ENCODE data around the gene CD151.

CD151 gene

DNA sequence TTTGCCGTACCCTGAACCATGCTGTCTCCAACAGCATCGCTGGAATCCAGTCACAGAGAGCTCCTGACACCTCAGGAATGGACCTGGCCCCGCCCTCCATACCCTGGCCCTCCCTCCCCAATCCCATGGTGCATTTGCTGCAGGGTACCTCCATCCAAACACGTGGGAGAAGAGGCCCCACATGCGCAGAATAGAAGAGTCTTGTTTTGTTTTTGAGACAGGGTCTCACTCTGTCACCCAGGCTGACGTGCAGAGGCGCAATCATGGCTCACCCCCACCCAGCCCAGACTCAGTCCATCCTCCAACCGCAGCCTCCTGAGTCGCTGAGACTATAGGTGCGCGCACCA is 16.3 kb upstream of the CD151 start:
- no peak overlapping the region for H3K27ac ChIP-seq (ENCODE audit: insufficient read depth, low read depth, low read length, poor library complexity, severe bottlenecking)
- H3K36me3 ChIP-seq (ENCODE audit: control insufficient read depth, insufficient read depth, low read length), result peaks cover 25% of the 10 kb centered on the region
- no peaks in the 10 kb centered on the region for H3K9me3 ChIP-seq (ENCODE audit: control insufficient read depth, low read length)
- H3K27me3 ChIP-seq (ENCODE audit: control insufficient read depth, insufficient read depth, low read length, poor library complexity, severe bottlenecking), result no peaks in the 10 kb centered on the region
- peaks cover 17% of the 10 kb centered on the region for H3K4me1 ChIP-seq (ENCODE audit: control insufficient read depth, insufficient read depth, low read length)
- no peak overlapping the region for H3K4me3 ChIP-seq (ENCODE audit: insufficient read depth, low read depth, low read length)
- 74 to 83% methylated on average over 8 to 11 of the region's 11 CpGs for WGBS, 2 experiments

DNA sequence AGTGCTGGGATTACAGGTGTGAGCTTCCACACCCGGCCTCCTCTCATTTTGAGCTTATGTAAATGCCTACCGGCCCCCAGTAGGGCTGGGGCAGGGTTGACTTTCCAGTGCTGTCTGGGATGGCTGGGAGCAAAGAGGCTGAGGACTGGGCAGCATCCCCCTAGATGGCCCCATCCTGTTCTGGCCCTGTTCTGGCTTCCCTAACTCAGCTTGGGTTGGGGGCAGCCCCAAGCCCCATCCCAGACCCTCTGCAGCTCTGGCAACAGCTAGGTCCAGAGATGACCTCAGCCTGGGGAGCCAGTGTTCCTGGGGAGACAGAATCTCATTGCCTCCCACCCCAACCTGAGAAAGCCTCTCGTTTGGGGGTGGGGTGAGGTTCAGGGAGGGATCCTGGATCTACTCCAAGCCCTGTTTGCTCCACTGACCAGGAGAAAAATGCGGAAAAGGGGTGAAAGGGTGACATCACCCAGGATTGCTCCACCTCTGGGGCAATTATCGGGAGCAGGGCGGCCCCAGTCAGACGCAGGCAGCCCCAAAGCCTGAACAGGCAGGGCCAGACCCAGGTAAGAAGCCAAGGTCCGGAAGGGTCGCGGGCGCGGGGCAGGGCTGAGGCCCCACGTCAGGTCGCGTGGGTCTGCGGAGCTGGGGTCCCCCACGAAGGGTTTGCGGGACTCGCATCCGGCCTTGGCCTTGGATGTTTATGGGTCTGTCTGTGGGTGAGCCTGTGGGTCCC is 14.2 kb upstream of the CD151 start, which contains the start of gene PNPLA2:
TSS of gene PNPLA2 (plus strand) at position 519 of the 733 bp plus-strand sequence. CDS start 805 bp downstream, outside the sequence.
- Histone ChIP-seq H3K4me3 (ENCODE audit: insufficient read depth, low read depth, low read length) (peak within 1 kb of the TSS; percentile 58), H3K9me3 (ENCODE audit: control insufficient read depth, low read length) (no peaks in the 10 kb centered on the region), H3K4me1 (ENCODE audit: control insufficient read depth, insufficient read depth, low read length) (peaks cover 12% of the 10 kb centered on the region), H3K27me3 (ENCODE audit: control insufficient read depth, insufficient read depth, low read length, poor library complexity, severe bottlenecking) (no peaks in the 10 kb centered on the region), H3K27ac (ENCODE audit: insufficient read depth, low read depth, low read length, poor library complexity, severe bottlenecking) (no peak within 1 kb of the TSS), H3K36me3 (ENCODE audit: control insufficient read depth, insufficient read depth, low read length) (peaks cover 4% of the 10 kb centered on the region)
- 67 to 68% methylated on average over 20 of the region's 20 CpGs for WGBS, 2 experiments

DNA sequence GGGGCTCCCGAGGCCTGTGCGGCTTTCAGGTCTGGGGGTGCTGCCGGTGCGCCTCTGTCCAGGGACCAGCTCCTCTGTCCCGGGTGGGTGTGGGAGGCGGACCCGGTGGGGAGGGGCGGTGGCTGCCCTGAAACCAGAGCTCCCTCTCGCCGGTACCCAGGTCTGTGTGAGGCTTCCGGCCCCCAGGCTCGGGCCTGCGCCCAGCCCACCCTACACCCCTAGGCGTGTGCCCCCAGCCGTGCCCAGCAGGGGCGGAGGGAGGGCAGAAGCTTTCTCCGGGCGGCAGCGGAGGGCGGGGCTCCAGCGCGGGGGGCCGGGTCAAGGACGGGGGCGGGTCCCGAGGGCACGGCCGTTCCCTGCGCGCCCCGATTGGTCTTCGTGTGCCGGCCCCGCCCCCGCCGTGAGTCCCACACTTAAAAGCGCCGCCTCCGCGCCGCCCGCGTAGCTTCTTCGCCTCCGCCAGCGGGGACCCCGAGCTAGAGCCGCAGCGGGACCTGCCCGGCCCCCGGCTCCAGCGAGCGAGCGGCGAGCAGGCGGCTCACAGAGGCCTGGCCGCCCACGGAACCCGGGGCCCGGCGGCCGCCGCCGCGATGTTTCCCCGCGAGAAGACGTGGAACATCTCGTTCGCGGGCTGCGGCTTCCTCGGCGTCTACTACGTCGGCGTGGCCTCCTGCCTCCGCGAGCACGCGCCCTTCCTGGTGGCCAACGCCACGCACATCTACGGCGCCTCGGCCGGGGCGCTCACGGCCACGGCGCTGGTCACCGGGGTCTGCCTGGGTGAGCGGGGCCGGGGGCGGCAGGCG is 13.4 kb upstream of the CD151 start:
- WGBS, 2 experiments, result 3% methylated on average over 96 of the region's 96 CpGs
- H3K27me3 ChIP-seq (ENCODE audit: control insufficient read depth, insufficient read depth, low read length, poor library complexity, severe bottlenecking), result no peaks in the 10 kb centered on the region

DNA sequence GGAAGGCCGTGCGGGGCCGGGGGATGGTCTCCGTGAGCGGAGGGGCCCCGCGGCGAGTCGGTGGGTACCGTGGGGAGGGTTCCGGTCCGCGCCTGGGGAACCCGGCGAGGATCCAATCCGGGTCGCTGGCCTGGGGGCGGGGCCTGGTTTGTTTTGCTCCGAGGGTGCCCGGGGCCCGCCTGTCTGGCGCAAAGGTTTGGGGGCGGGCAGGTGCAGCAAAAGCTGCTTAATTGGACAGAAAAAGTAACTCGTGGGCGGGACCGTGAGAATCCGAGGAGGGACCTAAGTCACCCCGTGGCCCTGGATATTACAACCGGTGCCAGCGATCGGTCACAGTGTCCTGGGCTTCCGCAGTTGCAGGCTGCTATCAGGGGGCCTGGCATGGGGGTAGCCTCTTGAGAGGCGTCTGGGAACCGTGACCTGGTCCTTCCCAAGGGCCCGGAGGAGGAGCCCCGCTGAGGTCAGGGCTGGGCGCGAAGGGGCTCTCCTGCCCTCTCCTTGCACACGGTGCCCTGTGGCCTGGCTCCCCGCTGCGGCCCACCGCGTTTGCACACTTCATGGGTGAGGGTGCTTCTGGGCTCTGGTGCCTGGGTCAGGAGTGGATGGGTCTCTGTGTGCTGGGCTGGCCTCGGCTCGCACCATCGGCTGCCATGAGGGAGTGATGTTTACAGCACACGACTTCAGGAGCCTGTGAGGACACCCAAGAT is 12.7 kb upstream of the CD151 start:
- peak overlapping the region; percentile 58 for H3K4me3 ChIP-seq (ENCODE audit: insufficient read depth, low read depth, low read length)
- peaks cover 9% of the 10 kb centered on the region for H3K36me3 ChIP-seq (ENCODE audit: control insufficient read depth, insufficient read depth, low read length)
- H3K27me3 ChIP-seq (ENCODE audit: control insufficient read depth, insufficient read depth, low read length, poor library complexity, severe bottlenecking), result no peaks in the 10 kb centered on the region
- 12 to 13% methylated on average over 47 of the region's 47 CpGs for WGBS, 2 experiments
- H3K27ac ChIP-seq (ENCODE audit: insufficient read depth, low read depth, low read length, poor library complexity, severe bottlenecking), result no peak overlapping the region
- H3K4me1 ChIP-seq (ENCODE audit: control insufficient read depth, insufficient read depth, low read length), result peaks cover 12% of the 10 kb centered on the region
- H3K9me3 ChIP-seq (ENCODE audit: control insufficient read depth, low read length), result no peaks in the 10 kb centered on the region

More for the DNA sequence above, 13.4 kb upstream of the CD151 start:
- Histone ChIP-seq H3K9me3 (ENCODE audit: control insufficient read depth, low read length) (no peaks in the 10 kb centered on the region), H3K27ac (ENCODE audit: insufficient read depth, low read depth, low read length, poor library complexity, severe bottlenecking) (no peak overlapping the region), H3K4me3 (ENCODE audit: insufficient read depth, low read depth, low read length) (peak overlapping the region; percentile 58), H3K4me1 (ENCODE audit: control insufficient read depth, insufficient read depth, low read length) (peaks cover 12% of the 10 kb centered on the region), H3K36me3 (ENCODE audit: control insufficient read depth, insufficient read depth, low read length) (peaks cover 4% of the 10 kb centered on the region)

DNA sequence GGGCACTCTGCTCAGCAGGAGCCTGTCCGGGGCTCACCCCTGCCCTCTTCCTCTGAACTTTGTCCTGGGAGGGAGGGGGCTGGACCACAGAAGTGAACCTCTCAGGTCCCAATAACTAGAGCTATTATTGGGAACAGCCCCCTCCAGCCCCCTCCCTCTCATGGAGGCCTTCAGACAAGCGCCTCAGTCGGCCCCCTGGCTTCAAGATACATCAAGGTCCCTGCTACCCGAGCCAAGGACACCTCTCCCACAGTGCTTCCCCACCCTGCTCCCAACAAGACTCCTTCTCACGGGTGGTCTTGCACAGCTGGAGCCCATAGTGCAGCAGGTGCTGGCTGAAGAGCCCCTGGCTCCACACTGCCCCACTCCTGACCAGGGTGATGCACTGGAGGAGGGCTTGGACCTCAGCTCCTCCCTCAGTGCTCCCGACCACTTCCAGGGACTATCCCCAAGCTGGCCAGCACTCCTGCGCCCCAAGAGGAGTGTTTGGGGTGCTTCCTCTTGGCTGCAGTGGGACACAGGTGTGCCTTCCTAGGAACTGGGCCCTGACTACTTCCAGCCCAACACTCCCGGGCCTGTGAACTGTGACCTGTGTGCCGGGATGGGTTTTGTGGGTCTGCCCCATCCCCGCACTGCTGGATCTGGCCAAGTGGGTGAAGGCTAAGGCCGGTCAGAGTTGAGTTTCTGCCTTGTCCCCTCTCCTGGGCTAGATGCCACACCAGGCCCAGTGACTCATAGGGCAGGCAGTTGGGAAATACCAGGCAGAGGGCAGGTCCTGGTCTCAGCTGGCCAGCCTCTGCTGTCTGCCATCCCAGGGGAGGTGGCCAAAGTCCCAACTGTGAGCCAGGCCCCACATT is 11.9 kb upstream of the CD151 start:
- Histone ChIP-seq H3K4me1 (ENCODE audit: control insufficient read depth, insufficient read depth, low read length) (peaks cover 12% of the 10 kb centered on the region), H3K27me3 (ENCODE audit: control insufficient read depth, insufficient read depth, low read length, poor library complexity, severe bottlenecking) (peaks cover 5% of the 10 kb centered on the region), H3K4me3 (ENCODE audit: insufficient read depth, low read depth, low read length) (peak overlapping the region; percentile 58), H3K36me3 (ENCODE audit: control insufficient read depth, insufficient read depth, low read length) (peaks cover 9% of the 10 kb centered on the region), H3K9me3 (ENCODE audit: control insufficient read depth, low read length) (no peaks in the 10 kb centered on the region), H3K27ac (ENCODE audit: insufficient read depth, low read depth, low read length, poor library complexity, severe bottlenecking) (no peak overlapping the region)
- 88% methylated on average over 11 of the region's 11 CpGs for WGBS, 2 experiments

DNA sequence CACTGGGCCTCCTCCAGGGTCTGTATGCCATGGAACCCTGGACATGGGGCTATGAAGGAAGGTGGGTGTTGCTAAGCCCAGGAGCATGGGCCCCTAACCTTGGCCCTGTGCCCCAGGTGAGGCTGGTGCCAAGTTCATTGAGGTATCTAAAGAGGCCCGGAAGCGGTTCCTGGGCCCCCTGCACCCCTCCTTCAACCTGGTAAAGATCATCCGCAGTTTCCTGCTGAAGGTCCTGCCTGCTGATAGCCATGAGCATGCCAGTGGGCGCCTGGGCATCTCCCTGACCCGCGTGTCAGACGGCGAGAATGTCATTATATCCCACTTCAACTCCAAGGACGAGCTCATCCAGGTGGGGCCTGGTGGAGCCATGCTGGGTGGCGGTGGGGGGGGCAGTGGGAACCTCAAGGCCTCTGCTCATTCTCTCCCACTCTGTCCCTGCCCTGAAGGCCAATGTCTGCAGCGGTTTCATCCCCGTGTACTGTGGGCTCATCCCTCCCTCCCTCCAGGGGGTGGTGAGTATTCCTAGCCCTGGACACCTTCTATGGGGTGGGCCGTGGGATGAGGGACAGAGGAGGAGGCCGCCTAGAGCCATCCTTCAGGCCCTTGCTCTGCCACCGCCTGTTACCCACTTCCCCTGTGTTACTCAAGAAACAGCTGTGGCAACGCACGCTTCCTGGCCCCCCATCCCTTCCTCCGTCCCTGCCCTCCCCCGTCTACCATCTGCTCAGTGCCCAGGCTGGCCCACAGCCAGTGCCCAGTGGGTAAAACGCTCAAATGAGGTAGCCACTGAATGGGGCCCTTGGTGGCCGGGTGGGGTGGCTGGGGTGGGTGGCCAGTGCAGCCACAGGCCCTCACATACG is 11.0 kb upstream of the CD151 start:
- peaks cover 13% of the 10 kb centered on the region for H3K27me3 ChIP-seq (ENCODE audit: control insufficient read depth, insufficient read depth, low read length, poor library complexity, severe bottlenecking)
- H3K4me1 ChIP-seq (ENCODE audit: control insufficient read depth, insufficient read depth, low read length), result peaks cover 12% of the 10 kb centered on the region
- H3K4me3 ChIP-seq (ENCODE audit: insufficient read depth, low read depth, low read length), result no peak overlapping the region
- H3K9me3 ChIP-seq (ENCODE audit: control insufficient read depth, low read length), result no peaks in the 10 kb centered on the region
- peaks cover 9% of the 10 kb centered on the region for H3K36me3 ChIP-seq (ENCODE audit: control insufficient read depth, insufficient read depth, low read length)
- WGBS, 2 experiments, result 94% methylated on average over 22 of the region's 22 CpGs
- no peak overlapping the region for H3K27ac ChIP-seq (ENCODE audit: insufficient read depth, low read depth, low read length, poor library complexity, severe bottlenecking)

DNA sequence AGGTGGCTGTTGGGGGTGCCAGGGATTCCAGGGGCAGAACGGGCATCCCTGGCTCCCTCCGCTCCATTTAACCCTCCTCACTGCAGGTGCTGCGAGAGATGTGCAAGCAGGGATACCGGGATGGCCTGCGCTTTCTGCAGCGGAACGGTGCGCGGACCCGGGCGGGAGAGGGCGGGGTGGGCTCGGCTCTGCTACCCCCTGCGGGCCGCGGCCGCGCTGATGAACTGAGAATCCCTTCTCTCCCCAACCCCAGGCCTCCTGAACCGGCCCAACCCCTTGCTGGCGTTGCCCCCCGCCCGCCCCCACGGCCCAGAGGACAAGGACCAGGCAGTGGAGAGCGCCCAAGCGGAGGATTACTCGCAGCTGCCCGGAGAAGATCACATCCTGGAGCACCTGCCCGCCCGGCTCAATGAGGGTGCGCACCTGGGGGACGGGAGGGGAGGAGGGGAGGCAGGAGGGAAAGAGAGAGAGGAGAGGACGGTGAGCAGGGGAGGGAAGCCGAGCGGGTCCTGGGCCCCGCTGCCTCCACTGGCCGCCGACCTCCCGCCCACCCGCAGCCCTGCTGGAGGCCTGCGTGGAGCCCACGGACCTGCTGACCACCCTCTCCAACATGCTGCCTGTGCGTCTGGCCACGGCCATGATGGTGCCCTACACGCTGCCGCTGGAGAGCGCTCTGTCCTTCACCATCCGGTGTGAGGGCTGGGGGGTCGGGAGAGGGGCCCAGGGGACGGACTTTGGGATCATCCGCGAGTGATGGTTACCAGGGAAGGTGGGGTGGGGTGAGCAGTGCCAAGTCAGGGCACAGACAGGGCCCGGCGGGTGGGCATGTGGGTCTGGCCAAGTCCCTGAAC is 9.1 kb upstream of the CD151 start:
- WGBS, 2 experiments, result 93% methylated on average over 53 of the region's 53 CpGs
- Histone ChIP-seq H3K36me3 (ENCODE audit: control insufficient read depth, insufficient read depth, low read length) (peaks cover 9% of the 10 kb centered on the region), H3K27me3 (ENCODE audit: control insufficient read depth, insufficient read depth, low read length, poor library complexity, severe bottlenecking) (peaks cover 32% of the 10 kb centered on the region), H3K27ac (ENCODE audit: insufficient read depth, low read depth, low read length, poor library complexity, severe bottlenecking) (no peak overlapping the region), H3K4me1 (ENCODE audit: control insufficient read depth, insufficient read depth, low read length) (peaks cover 28% of the 10 kb centered on the region), H3K9me3 (ENCODE audit: control insufficient read depth, low read length) (no peaks in the 10 kb centered on the region), H3K4me3 (ENCODE audit: insufficient read depth, low read depth, low read length) (no peak overlapping the region)

DNA sequence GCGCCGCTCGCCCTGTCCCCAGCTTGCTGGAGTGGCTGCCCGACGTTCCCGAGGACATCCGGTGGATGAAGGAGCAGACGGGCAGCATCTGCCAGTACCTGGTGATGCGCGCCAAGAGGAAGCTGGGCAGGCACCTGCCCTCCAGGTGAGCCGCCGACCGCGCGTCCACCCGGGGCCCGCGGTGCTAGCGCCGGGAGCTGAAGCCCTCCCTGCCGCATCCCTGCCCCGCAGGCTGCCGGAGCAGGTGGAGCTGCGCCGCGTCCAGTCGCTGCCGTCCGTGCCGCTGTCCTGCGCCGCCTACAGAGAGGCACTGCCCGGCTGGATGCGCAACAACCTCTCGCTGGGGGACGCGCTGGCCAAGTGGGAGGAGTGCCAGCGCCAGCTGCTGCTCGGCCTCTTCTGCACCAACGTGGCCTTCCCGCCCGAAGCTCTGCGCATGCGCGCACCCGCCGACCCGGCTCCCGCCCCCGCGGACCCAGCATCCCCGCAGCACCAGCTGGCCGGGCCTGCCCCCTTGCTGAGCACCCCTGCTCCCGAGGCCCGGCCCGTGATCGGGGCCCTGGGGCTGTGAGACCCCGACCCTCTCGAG is 8.4 kb upstream of the CD151 start:
- Histone ChIP-seq H3K4me3 (ENCODE audit: insufficient read depth, low read depth, low read length) (no peak overlapping the region), H3K27me3 (ENCODE audit: control insufficient read depth, insufficient read depth, low read length, poor library complexity, severe bottlenecking) (peaks cover 40% of the 10 kb centered on the region), H3K4me1 (ENCODE audit: control insufficient read depth, insufficient read depth, low read length) (peaks cover 31% of the 10 kb centered on the region), H3K27ac (ENCODE audit: insufficient read depth, low read depth, low read length, poor library complexity, severe bottlenecking) (no peak overlapping the region), H3K36me3 (ENCODE audit: control insufficient read depth, insufficient read depth, low read length) (peaks cover 9% of the 10 kb centered on the region), H3K9me3 (ENCODE audit: control insufficient read depth, low read length) (no peaks in the 10 kb centered on the region)
- WGBS, 2 experiments, result 96 to 97% methylated on average over 59 of the region's 59 CpGs
